HUES6 (cell line): ENCODE results near the gene GCNT2.

Experiments
- H3K27ac ChIP-seq: 2 replicates; pipeline ENCODE4 v1.7.0; 2013; ENCODE audit warnings: low read depth, mild to moderate bottlenecking, low read length, inconsistent platforms
- H3K27me3 ChIP-seq: 2 replicates; pipeline ENCODE4 v1.6.1; 2013; ENCODE audit warnings: low read length; ENCODE audit not compliant: control insufficient read depth, insufficient read depth
- H3K36me3 ChIP-seq: 2 replicates; pipeline ENCODE4 v1.6.1; 2013; ENCODE audit warnings: low read length; ENCODE audit not compliant: control insufficient read depth, insufficient read depth
- H3K4me1 ChIP-seq: 2 replicates; pipeline ENCODE4 v1.6.1; 2013; ENCODE audit warnings: low read length; ENCODE audit not compliant: control insufficient read depth, insufficient read depth
- H3K4me3 ChIP-seq: 2 replicates; pipeline ENCODE4 v1.5.1; 2013; ENCODE audit warnings: low read depth, low read length
- H3K9ac ChIP-seq: one replicate; pipeline ENCODE4 v1.6.1; 2013; ENCODE audit warnings: mild to moderate bottlenecking, low read length
- H3K9me3 ChIP-seq: 2 replicates; pipeline ENCODE4 v1.6.1; 2013; ENCODE audit warnings: low read depth, low read length; ENCODE audit not compliant: control insufficient read depth, insufficient read depth

GCNT2 gene

DNA sequence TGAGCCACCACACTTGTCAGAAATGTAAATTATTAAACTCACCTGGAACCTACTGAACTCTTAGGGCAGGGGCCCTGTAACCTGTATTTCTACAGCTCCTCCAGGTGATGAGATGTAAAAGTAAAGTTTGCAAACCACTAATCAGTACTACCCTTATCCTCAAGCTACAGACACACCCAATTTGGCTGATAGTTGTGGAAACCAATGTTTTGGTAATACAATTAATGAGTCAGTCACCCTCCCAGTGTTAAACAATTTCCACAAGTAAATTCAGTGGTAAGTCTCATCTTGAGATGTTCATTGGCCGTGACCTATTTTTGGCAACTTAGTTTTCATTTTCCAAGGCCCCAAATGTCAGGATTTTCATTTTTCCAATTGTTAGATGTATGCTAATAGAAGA, 29.6 kb downstream of the GCNT2 start:
- Histone ChIP-seq H3K27ac (no peak overlapping the region), H3K9me3 (no peaks in the 10 kb centered on the region), H3K4me3 (no peak overlapping the region), H3K4me1 (peaks cover 24% of the 10 kb centered on the region), H3K36me3 (no peaks in the 10 kb centered on the region), H3K27me3 (no peaks in the 10 kb centered on the region), H3K9ac (no peak overlapping the region)

- H3K9me3 ChIP-seq = no peaks in the 10 kb centered on the region
- no peaks in the 10 kb centered on the region for H3K27me3 ChIP-seq
- peaks cover 26% of the 10 kb centered on the region for H3K4me1 ChIP-seq
- H3K27ac ChIP-seq = no peak overlapping the region
- no peak overlapping the region for H3K4me3 ChIP-seq
- H3K9ac ChIP-seq = no peak overlapping the region
- no peaks in the 10 kb centered on the region for H3K36me3 ChIP-seq
Observed at GRCh38 chr6:10552270-10552810, 31.2 kb downstream of the GCNT2 start.

DNA sequence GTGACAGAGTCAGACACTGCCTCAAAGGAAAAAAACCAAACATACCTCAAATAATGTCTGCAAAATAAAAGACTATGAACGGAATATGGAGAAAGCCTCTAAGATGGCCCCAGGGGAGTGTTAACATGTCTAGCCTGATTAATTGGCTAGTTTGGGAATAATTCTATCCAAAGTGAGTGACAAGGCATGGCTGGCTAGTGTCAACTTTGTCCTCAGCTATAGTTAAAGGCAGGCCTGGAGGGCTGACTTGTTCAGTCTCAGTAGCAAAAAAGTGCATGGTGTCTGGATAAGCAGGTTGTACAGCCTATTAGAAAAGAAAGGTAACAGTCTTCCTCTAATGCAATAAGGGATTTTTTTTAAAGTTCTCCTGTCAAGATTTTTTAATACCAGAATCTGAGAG, 32.7 kb downstream of the GCNT2 start:
- Histone ChIP-seq H3K36me3 (no peaks in the 10 kb centered on the region), H3K4me1 (peaks cover 34% of the 10 kb centered on the region), H3K27me3 (no peaks in the 10 kb centered on the region), H3K4me3 (no peak overlapping the region), H3K27ac (no peak overlapping the region), H3K9ac (no peak overlapping the region), H3K9me3 (no peaks in the 10 kb centered on the region)

DNA sequence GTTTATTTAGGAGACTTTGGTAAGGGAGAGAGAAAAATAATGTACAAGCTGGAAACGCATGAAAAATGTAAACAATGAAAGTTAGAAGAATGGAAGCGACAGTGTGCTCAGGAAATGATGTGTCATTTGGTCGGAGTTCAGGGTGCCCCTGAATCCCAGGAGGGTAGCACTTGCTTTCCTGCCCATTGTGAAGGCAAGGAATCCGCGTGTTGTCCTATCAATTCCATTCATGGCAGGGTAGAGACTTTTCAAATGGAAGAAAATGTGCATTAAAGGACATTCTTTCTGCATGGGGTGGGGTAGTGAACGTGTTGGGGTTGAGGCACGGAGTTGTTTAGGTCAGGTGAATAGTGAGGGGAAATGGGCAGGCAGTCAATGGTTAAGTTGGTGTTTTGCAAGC, 33.7 kb downstream of the GCNT2 start:
- H3K9me3 ChIP-seq = no peaks in the 10 kb centered on the region
- H3K9ac ChIP-seq = peak overlapping the region; percentile 9
- peak overlapping the region; percentile 4; the same call in 1 of the 2 replicates for H3K27ac ChIP-seq
- peaks cover 43% of the 10 kb centered on the region for H3K4me1 ChIP-seq
- peak overlapping the region; percentile 74 for H3K4me3 ChIP-seq
- H3K27me3 ChIP-seq = no peaks in the 10 kb centered on the region
- no peaks in the 10 kb centered on the region for H3K36me3 ChIP-seq

DNA sequence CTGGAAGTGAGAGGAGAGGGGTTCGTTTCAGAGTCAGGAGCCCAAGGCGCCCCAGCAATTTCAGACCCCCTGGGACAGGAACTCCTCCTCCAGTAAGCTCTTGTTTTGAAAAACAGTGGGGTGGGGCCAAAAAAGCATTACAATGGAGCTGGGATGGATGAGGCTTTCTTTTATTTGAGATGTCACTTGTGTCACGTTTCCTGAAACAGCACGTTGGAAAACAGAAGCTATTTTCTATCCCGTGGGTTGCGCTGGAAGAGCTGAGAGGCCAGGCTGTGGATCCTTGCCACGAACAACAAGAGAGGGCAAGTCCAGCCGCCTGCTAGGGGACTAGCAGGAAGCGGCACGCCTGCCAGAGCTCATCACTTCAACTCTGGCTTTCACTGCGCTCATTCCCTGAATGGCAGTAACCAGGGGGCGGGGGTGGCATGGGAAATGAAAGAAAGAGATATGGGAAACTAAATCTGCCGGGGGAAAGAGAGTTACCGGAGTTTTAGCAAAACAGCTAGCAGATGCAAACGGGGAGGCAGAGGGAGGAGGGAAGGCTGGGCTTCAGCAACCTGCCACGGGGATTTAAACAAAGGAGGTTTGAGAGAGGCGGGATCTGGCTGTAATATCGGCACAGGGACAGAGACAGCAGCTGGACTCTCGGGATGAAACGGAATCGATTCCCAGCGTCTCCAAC, 34.6 kb downstream of the GCNT2 start:
- Histone ChIP-seq H3K4me3 (peak overlapping the region; percentile 74), H3K9me3 (no peaks in the 10 kb centered on the region), H3K4me1 (peaks cover 47% of the 10 kb centered on the region), H3K27ac (peak overlapping the region; percentile 35; the same call in 1 of the 2 replicates), H3K36me3 (no peaks in the 10 kb centered on the region), H3K9ac (peak overlapping the region; percentile 67), H3K27me3 (no peaks in the 10 kb centered on the region)

GRCh38 chr6:10556589-10556988, 35.4 kb downstream of the GCNT2 start:
- Histone ChIP-seq H3K27me3 (no peaks in the 10 kb centered on the region), H3K4me1 (peaks cover 52% of the 10 kb centered on the region), H3K36me3 (no peaks in the 10 kb centered on the region; the same call in 1 of the 2 replicates), H3K4me3 (peak overlapping the region; percentile 74), H3K27ac (peak overlapping the region; percentile 53; the same call in 1 of the 2 replicates), H3K9ac (peak overlapping the region; percentile 67), H3K9me3 (no peaks in the 10 kb centered on the region)

DNA sequence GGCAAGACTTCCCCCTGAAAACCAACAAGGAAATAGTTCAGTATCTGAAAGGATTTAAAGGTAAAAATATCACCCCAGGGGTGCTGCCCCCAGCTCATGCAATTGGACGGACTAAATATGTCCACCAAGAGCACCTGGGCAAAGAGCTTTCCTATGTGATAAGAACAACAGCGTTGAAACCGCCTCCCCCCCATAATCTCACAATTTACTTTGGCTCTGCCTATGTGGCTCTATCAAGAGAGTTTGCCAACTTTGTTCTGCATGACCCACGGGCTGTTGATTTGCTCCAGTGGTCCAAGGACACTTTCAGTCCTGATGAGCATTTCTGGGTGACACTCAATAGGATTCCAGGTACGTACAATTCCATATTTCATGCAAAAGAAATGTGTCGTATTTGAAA, 35.8 kb downstream of the GCNT2 start:
- Histone ChIP-seq H3K36me3 (peaks cover 2% of the 10 kb centered on the region), H3K4me3 (peak overlapping the region; percentile 74), H3K4me1 (peaks cover 56% of the 10 kb centered on the region), H3K9ac (peak overlapping the region; percentile 67), H3K27ac (peak overlapping the region; percentile 53; the same call in 1 of the 2 replicates), H3K27me3 (no peaks in the 10 kb centered on the region), H3K9me3 (no peaks in the 10 kb centered on the region)

GRCh38 chr6:10557913-10558312, 36.8 kb downstream of the GCNT2 start:
- H3K4me3 ChIP-seq = peak overlapping the region; percentile 74
- H3K9ac ChIP-seq = peak overlapping the region; percentile 67
- H3K27ac ChIP-seq = peak overlapping the region; percentile 53; the same call in 1 of the 2 replicates
- H3K4me1 ChIP-seq = peaks cover 55% of the 10 kb centered on the region
- H3K36me3 ChIP-seq = peaks cover 8% of the 10 kb centered on the region
- H3K9me3 ChIP-seq = no peaks in the 10 kb centered on the region
- no peaks in the 10 kb centered on the region for H3K27me3 ChIP-seq

DNA sequence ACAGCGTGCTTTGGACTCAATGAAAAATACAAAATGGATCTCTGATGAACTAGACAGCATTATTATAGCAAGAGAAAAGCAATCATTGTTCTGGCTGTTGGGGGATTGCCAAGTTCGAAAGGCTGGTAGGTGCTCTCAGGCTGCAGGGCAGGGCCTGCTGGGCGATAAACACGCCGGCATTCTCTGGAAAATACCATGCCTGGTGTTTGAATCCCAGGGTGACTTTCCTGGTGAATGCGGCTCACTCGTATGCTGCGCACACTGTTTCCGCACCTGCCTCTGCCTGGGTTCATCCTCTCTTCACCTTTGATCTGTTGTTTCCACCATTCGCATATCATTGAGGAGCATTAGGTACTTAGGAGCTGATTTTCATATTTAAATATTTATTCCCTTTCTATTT, 37.4 kb downstream of the GCNT2 start:
- peak overlapping the region; percentile 74 for H3K4me3 ChIP-seq

GRCh38 chr6:10559522-10560152, 38.5 kb downstream of the GCNT2 start:
- Histone ChIP-seq H3K36me3 (peaks cover 15% of the 10 kb centered on the region), H3K9me3 (no peaks in the 10 kb centered on the region), H3K9ac (peak overlapping the region; percentile 65), H3K4me3 (peak overlapping the region; percentile 74), H3K27ac (peak overlapping the region; percentile 53; the same call in 1 of the 2 replicates), H3K4me1 (peaks cover 57% of the 10 kb centered on the region), H3K27me3 (no peaks in the 10 kb centered on the region)

More for the DNA sequence above, 37.4 kb downstream of the GCNT2 start:
- Histone ChIP-seq H3K27me3 (no peaks in the 10 kb centered on the region), H3K4me1 (peaks cover 53% of the 10 kb centered on the region), H3K36me3 (peaks cover 11% of the 10 kb centered on the region), H3K9ac (peak overlapping the region; percentile 67), H3K9me3 (no peaks in the 10 kb centered on the region), H3K27ac (peak overlapping the region; percentile 53; the same call in 1 of the 2 replicates)
